Right atrium auricular region (tissue), 2 donors: Measurements from ENCODE around the gene C12orf56. TPM values are rescaled to one million over a fixed set of nuclear protein-coding genes. Genes with fewer than 3 reads are reported as not detected.

ENCODE experiments used
- DNase-seq: peaks from one replicate; pipeline ENCODE4 v3.0.0-alpha.2; 2019; ENCODE audit warnings: low spot score
- H3K27ac ChIP-seq, 2 donors: fragments of 200-600 bp; sonication (generic); 1 replicate in 1 of 2; 2 replicates in 1 of 2; pipeline ENCODE4 v1.5.1; 2016 to 2019
- H3K27me3 ChIP-seq, 2 donors: fragments of 200-600 bp; sonication (generic); one replicate each; pipeline versions ENCODE4 v1.5.1 to v1.6.0; 2017 to 2019
- H3K36me3 ChIP-seq: fragments of 200-600 bp; sonication (generic); one replicate; pipeline ENCODE4 v1.5.1; 2016
- H3K4me1 ChIP-seq, 2 donors: fragments of 200-600 bp; sonication (generic); one replicate each; pipeline versions ENCODE4 v1.5.1 to v1.6.0; 2017 to 2019
- H3K4me3 ChIP-seq, 2 donors: fragments of 200-600 bp; sonication (generic); 1 replicate in 1 of 2; 2 replicates in 1 of 2; pipeline ENCODE4 v1.5.1; 2017 to 2019; ENCODE audit warnings: mild to moderate bottlenecking in 1 of 2, moderate library complexity in 1 of 2
- H3K9me3 ChIP-seq, 2 donors: fragments of 200-600 bp; sonication (generic); one replicate each; pipeline ENCODE4 v1.5.1; 2019
- total RNA-seq, 2 donors: library from RNA; depleted of rRNA; stranded (reverse); fragments of >200 nt; gene quantifications; one replicate each; pipeline ENCODE4 v1.1.0, GENCODE V29; 2016
- TF ChIP-seq, protein P1 (sequence below), 2 donors: fragments of 200-600 bp; sonication (generic); IDR thresholded peaks; one replicate each; pipeline ENCODE4 v1.5.1; 2019; ENCODE audit warnings: antibody characterized with exemption in 2 of 2

The C12orf56 gene
- total RNA-seq, 2 donors from 2014 or later, result not detected

DNA sequence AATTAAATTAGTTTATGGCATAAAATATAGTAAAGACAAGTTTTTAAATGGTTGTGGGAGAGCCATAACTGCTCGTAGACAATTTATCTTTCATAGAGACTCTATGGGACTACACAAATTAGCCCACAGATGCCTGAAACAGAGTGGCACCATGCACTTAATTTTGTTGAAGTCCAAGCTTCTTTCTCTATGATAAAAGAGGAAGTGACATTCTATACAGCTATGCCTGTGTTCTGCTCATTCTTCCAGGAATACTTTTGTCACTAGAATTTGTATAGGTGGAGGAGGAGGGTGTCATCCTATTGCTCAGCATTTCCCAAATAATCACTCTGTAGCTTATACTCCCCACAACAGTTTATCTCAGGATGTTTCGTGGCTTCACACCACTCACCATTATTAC is 124.7 kb downstream of the C12orf56 start:
- TF ChIP-seq, protein P1, sequence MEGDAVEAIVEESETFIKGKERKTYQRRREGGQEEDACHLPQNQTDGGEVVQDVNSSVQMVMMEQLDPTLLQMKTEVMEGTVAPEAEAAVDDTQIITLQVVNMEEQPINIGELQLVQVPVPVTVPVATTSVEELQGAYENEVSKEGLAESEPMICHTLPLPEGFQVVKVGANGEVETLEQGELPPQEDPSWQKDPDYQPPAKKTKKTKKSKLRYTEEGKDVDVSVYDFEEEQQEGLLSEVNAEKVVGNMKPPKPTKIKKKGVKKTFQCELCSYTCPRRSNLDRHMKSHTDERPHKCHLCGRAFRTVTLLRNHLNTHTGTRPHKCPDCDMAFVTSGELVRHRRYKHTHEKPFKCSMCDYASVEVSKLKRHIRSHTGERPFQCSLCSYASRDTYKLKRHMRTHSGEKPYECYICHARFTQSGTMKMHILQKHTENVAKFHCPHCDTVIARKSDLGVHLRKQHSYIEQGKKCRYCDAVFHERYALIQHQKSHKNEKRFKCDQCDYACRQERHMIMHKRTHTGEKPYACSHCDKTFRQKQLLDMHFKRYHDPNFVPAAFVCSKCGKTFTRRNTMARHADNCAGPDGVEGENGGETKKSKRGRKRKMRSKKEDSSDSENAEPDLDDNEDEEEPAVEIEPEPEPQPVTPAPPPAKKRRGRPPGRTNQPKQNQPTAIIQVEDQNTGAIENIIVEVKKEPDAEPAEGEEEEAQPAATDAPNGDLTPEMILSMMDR (IDR thresholded peaks at IDR 0.05), result no peak
- Histone ChIP-seq H3K4me3 (no peak overlapping the region), H3K27me3 (no peaks in the 10 kb centered on the region), H3K36me3 (no peaks in the 10 kb centered on the region), H3K4me1 (no peaks in the 10 kb centered on the region), H3K9me3 (no peaks in the 10 kb centered on the region), H3K27ac (no peak overlapping the region)
- DNase-seq, result no peak

DNA sequence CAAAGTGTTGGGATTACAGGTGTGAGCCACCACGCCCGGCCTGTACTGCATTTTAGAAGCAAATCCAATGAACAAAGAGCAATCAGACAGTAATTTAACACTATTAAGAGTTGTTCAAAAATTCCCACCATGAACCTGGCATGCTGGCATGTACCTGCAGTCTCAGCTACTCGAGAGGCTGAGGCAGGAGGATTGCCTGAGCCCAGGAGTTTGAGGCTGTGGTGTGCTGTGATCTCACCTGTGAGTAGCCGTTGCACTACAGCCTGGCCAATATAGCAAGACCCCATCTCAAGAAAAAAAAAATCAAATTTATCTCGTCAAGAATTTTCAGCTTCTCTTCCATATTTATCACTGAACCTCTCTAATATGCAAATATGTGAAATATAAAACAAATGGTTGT is 128.7 kb downstream of the C12orf56 start:
- H3K27ac ChIP-seq, result no peak overlapping the region
- DNase-seq, result no peak
- no peaks in the 10 kb centered on the region for H3K4me1 ChIP-seq
- H3K27me3 ChIP-seq, result no peaks in the 10 kb centered on the region
- no peak overlapping the region for H3K4me3 ChIP-seq
- H3K36me3 ChIP-seq, result no peaks in the 10 kb centered on the region
- no peaks in the 10 kb centered on the region for H3K9me3 ChIP-seq
- TF ChIP-seq, protein P1 (IDR thresholded peaks at IDR 0.05), result no peak

DNA sequence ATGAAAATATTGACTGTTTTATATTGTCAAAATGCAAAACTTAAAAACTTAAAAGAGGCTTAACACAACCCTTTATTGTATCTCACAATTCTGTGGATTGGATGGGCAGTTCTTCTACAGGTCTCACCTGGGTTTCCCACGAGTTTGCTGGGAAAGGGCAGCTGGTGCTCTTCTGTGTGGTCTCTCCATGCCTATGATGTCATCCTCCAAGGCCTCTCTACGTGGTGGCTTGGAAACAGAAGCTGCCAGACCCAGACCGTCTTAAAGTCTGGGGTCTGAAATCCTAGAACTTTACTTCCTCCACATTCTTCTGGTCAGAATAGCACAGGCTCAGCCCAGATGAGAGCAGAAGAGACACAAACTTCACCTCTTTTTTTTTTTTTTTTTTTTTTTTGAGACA is 132.0 kb downstream of the C12orf56 start:
- H3K27ac ChIP-seq, result no peak overlapping the region
- no peaks in the 10 kb centered on the region for H3K36me3 ChIP-seq
- no peaks in the 10 kb centered on the region for H3K4me1 ChIP-seq
- no peaks in the 10 kb centered on the region for H3K27me3 ChIP-seq
- DNase-seq, result no peak
- TF ChIP-seq, protein P1 (IDR thresholded peaks at IDR 0.05), result no peak
- H3K9me3 ChIP-seq, result no peaks in the 10 kb centered on the region
- no peak overlapping the region for H3K4me3 ChIP-seq

DNA sequence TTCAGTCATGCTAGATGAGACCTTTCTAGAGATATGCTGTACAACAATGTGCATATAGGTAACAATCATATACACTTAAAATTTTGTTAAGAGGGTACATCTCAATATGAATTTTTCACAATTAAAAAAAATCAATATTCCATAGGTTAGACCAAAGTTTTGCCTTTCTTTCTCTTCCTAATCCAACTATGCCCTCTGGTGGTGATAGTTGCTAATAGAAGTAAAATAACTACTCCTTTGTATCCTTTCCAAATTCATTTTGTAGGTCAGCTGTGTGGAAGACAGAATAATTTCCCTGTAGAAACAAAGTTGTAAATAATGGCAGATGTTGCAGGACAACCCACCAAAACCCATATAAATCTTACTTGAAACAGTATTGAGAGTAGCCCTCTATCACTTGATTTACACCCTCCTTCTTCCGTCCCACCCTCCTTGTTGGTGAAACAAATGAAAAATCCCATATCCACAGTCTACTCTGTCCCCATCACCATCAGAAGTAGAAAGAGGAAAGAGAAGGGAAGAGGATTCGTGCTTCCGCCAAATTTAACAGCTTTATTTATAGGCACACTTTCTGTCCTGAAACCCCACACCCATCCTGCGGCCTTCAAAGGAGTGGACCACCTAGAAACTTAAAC is 134.3 kb downstream of the C12orf56 start:
- no peak overlapping the region for H3K27ac ChIP-seq
- H3K9me3 ChIP-seq, result no peaks in the 10 kb centered on the region
- no peaks in the 10 kb centered on the region for H3K4me1 ChIP-seq
- H3K36me3 ChIP-seq, result no peaks in the 10 kb centered on the region
- TF ChIP-seq, protein P1 (IDR thresholded peaks at IDR 0.05), result peak; percentile 53 to 77
- H3K4me3 ChIP-seq, result no peak overlapping the region
- no peak for DNase-seq
- no peaks in the 10 kb centered on the region for H3K27me3 ChIP-seq

DNA sequence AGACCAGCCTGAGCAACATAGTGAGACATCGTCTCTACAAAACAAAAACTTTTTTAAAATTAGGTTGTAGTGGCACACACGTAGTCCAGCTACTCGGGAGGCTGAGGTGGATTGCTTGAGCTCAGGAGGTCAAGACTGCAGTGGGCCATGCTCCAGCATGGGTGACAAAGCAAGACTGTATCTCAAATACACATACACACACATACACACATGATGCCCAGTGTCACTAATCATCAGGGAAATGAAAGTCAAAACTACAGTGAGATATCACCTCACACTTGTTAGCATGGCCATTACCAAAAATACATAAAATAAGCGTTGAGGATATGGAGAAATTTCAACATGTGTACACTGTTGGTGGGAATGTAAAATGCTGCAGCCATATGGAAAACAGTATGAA is 135.3 kb downstream of the C12orf56 start:
- Histone ChIP-seq H3K36me3 (no peaks in the 10 kb centered on the region), H3K4me1 (no peaks in the 10 kb centered on the region), H3K27me3 (no peaks in the 10 kb centered on the region), H3K4me3 (no peak overlapping the region), H3K9me3 (no peaks in the 10 kb centered on the region), H3K27ac (no peak overlapping the region)
- TF ChIP-seq, protein P1 (IDR thresholded peaks at IDR 0.05), result no peak
- no peak for DNase-seq

DNA sequence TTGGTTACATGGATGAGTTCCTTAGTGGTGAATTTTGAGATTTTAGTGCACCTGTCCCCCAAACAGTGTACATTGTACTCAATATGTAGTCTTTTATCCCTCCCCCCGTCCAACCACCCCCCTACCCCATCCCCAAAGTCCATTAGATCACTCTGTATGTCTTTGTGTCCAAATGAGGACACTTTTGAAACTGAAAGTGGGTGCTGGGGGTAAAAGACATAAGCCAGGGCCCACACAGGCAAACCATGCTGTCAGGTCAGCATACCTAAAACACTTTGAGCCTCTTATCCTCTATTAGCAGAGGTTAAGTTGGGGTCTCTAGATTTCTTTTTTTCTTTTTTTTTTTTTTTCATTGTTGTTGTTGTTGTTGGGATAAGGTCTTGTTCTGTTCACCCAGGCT is 137.2 kb downstream of the C12orf56 start:
- Histone ChIP-seq H3K9me3 (no peaks in the 10 kb centered on the region), H3K27ac (peak overlapping the region; percentile 4 to 21), H3K4me1 (no peaks in the 10 kb centered on the region), H3K4me3 (no peak overlapping the region), H3K36me3 (no peaks in the 10 kb centered on the region), H3K27me3 (no peaks in the 10 kb centered on the region)
- no peak for DNase-seq
- TF ChIP-seq, protein P1 (IDR thresholded peaks at IDR 0.05), result no peak
